ENCODE data around the gene CCDC167. TPM values are rescaled to one million over a fixed set of nuclear protein-coding genes. Genes with fewer than 3 reads are reported as not detected.
"Not testable (repeated sequence)": the region's sequence is repeated elsewhere in the genome, so short reads cannot be mapped to it uniquely, and the experiment has no call there.

Gene CCDC167
- total RNA-seq, 1 experiment from 2014 or later, result 71.3 TPM

DNA sequence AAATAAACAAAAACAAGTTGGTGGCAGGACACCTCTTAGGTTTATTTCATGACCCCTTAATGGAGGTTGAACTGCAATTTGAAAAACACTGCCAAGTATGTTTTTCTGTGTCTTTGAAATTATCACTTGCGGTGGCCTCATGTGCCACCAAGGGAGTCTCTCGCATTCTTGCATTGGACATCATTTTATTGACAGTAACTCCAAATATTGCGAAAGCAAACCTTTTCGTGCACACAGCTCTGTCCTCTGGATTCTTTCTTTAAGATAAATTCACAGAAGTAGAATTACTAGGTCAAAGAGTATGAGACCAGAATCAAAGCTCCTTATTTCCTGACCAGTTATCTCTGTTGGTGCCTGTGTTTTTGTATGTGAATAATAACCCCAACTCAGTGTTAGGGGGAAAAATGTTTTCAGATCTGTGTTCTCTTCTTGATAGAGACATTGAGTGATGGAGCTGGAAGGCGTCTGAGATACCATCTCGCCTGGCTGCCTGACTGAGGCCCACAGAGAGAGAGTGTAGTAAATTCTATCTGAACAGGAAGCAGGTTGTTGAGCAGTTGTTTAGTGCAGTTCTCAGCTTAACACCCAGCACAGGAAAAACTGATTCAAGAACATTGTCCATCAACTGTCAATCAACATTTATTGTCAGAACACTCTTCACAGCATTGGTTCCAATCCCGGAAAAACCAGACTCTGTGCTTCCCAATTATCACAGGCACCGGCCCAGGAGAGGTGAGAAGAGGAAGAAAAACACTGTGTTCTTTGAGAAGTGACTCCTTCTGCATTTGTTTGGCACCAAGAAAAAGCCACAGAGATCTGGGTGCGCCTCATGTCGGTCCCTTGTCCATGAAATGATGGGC lies 2.2 kb upstream of the CCDC167 start:
- no peak for DNase-seq
- no peaks in the 10 kb centered on the region for H3K27me3 ChIP-seq
- no peaks in the 10 kb centered on the region; the same call in 1 of the 2 replicates for H3K9me3 ChIP-seq

DNA sequence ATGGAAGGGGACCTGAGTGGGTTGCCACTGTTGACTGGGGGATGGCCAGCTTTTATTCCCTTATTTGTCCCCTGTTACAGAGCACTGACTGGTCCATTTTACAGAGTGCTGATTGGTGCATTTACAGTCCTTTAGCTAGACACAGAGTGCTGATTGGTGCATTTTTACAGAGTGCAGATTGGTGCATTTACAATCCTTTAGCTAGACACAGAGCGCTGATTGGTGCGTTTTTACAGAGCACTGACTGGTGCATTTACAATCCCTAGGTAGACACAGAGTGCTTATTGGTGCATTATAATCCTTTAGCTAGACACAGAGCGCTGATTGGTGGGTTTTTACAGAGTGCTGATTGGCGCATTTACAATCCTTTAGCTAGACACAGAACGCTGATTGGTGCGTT lies 1.2 kb upstream of the CCDC167 start:
- H3K9me3 ChIP-seq, result not testable (repeated sequence)

More for the DNA sequence above, 2.2 kb upstream of the CCDC167 start:
- Histone ChIP-seq H3K4me3 (no peak overlapping the region), H3K36me3 (no peaks in the 10 kb centered on the region)

DNA sequence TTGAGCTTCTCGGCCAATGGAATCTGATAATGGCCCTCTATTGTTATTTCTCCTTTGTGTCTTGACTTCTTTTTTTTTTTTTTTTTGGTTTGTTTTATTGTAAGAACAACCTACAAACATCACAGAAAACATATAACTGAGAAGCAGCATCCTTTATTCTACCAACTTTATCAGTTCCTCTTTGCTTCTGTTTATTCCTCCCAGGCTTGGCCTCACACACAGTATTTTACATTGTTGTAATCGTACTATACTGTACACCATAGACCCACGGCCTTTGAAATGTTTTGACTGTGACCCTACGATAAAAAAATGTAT lies 558 bp upstream of the CCDC167 start:
- H3K27me3 ChIP-seq, result no peaks in the 10 kb centered on the region
- no peak for DNase-seq
- H3K4me3 ChIP-seq, result peak overlapping the region; percentile 64
- H3K9me3 ChIP-seq, result no peaks in the 10 kb centered on the region; the same call in 1 of the 2 replicates
- no peaks in the 10 kb centered on the region for H3K36me3 ChIP-seq

More for the DNA sequence above, 1.2 kb upstream of the CCDC167 start:
- not testable (repeated sequence) for H3K27me3 ChIP-seq, H3K4me3 ChIP-seq, H3K36me3 ChIP-seq, DNase-seq

DNA sequence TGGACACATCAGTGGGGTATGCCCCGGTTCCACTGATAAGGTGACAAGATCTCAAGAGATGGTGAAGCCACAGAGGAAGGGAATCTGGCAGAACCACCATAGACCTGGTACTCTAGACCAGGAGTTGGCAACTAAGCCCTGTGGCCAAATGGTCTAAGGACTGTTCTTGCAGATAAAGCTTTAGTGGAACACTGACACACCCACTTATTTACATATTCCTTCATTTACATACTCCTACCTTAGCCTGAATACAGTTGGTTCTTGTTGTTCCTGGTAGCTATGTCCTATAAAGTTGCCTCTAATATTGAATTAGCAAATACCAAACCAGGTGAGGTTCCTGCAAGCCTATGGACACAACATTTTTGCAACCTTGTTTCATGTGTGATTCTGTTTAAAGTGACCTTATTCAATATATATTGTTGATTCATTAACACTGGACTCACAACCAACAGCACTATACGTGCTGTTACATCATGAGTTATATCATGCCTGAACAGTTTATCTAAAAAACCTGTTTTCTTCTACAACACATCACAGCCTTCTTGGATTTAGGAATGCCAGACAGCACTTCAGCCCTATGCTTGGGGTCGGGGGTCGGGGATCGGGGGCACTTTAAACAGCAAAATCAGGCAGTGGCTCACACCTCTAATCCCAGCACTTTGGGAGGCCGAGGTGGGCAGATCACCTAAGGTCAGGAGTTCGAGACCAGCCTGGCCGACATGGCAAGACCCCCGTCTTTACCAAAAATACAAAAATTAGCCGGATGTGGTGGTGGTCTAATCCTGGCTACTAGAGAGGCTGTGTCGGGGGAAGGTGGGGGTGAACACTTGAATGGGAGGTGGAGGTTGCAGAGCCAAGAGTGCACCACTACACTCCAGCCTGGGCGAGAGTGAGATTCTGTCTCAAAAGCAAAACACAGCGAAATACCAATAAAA lies 2.5 kb downstream of the CCDC167 start:
- no peak for DNase-seq
- Histone ChIP-seq H3K27me3 (no peaks in the 10 kb centered on the region), H3K4me3 (no peak overlapping the region), H3K9me3 (no peaks in the 10 kb centered on the region; the same call in 1 of the 2 replicates), H3K36me3 (no peaks in the 10 kb centered on the region)

DNA sequence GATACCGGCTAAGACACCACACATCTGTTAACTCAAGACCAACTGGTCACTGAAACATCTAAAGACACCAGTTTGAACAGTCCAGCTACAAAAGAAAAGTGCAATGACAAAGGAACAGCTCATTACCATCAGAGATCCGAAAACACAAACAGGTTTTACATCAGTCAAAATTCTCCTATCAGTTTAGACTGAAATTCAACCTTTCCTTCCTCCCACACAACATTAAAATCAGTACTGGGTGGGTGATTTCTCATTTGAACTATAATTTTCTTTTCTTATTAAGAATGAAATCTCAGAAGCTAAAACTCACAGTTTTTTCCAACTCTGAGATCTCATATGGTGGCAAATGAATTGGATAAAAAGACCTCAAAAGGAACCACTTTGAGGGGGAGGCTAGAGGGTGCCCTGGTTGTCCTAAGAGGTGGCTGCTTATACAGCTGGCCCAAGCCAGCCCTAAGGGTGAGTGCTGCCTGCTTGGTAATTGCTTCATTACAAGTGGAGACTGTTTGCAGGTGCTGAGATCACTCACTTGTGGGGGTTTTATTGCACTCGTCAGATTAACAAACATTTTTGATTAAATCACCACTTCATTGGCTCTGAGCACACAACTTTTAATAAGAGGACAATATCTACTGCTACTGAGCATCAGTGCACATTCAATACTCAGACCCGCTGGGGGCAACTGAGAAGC lies 4.3 kb downstream of the CCDC167 start:
- no peak overlapping the region for H3K4me3 ChIP-seq
- no peaks in the 10 kb centered on the region for H3K27me3 ChIP-seq
- H3K9me3 ChIP-seq, result no peaks in the 10 kb centered on the region; the same call in 1 of the 2 replicates
- H3K36me3 ChIP-seq, result no peaks in the 10 kb centered on the region
- no peak for DNase-seq

DNA sequence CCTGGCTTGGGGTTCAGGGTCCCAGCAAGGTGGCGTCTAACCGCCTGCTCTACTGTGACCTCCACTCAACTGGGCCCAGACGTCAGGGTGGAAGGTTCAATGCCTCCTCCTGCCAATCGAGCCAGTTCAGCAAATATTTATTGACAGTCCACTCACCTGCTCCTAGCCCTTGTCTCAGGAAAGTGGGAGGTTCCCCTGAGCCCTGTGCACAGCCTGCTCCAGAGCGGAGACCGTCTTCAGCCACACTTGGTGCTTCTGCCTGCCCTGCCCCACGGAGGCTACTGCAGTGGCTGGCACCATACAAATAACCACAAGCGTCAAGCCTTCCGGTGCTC lies 6.1 kb downstream of the CCDC167 start:
- H3K36me3 ChIP-seq, result no peaks in the 10 kb centered on the region
- no peaks in the 10 kb centered on the region for H3K9me3 ChIP-seq
- no peak overlapping the region for H3K4me3 ChIP-seq
- no peak for DNase-seq
- no peaks in the 10 kb centered on the region for H3K27me3 ChIP-seq

DNA sequence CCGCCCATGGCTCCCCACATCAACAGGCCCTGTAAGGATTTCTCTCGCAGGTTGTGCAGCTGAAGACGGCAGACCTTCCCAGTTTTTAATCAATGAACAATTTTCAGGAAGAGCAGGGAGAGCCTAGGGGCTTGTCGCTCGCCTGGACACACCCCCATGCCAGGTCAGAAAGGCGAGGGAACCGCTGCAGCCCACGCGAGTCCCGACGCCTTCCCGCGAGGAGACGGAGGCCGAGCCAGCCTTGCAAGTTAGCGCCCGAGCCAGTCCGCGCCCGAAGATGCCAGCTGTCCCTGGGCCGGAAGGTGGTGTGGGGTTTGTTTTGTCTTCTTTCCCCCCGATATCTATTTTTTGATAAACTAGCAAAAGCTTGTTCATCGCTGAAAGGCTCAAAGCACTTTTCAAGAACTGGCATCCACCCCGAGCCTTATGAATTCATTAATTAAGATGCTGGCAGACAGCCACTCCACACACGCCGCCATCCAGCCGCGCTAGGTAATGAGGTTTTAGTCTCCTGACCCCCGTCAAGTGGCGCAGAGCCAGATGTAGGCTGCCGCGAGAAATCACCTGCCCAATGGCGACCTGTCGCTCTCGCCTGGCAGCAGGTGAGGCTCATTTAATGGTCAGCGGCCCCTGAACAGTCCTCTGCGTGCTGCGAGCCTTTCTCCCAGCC lies 6.6 kb downstream of the CCDC167 start:
- no peaks in the 10 kb centered on the region for H3K9me3 ChIP-seq
- H3K36me3 ChIP-seq, result no peaks in the 10 kb centered on the region
- H3K27me3 ChIP-seq, result no peaks in the 10 kb centered on the region
- no peak for DNase-seq
- H3K4me3 ChIP-seq, result no peak overlapping the region

DNA sequence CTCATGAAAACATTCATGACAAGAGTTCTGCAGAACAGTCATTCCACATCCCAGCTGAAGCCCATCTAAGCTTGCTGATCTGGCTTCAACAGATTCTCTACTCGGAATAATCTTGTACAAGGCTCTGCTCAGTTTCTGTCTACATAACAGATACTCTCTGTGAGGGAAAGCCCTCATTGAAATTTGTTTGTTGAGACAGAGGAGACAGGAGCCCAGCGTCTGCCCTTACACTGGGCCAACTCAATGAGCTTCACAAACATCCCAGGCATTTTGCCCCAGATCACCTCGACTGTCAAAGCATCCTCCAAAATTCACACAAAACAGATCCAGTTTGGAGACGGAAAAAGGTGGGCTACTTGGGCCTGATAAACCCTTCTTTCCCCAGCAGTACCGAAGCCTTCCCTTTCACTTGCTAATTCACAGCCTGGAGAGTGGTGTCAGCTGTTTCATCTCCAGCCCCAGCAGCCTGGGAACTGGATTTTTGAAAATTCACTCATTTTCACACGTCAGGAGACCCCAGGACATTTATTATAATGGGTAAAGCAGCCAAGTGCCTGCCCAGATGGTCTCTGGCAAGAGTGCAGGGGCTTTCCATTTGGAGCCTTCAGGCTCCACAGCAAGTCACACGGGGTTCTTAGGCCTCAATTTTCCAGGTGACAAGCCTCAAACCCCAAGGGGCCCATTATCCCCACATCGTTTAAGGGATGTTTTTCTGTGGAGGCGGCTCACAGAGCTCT lies 7.3 kb downstream of the CCDC167 start:
- Histone ChIP-seq H3K27me3 (no peaks in the 10 kb centered on the region), H3K9me3 (no peaks in the 10 kb centered on the region), H3K4me3 (no peak overlapping the region), H3K36me3 (no peaks in the 10 kb centered on the region)
- no peak for DNase-seq

DNA sequence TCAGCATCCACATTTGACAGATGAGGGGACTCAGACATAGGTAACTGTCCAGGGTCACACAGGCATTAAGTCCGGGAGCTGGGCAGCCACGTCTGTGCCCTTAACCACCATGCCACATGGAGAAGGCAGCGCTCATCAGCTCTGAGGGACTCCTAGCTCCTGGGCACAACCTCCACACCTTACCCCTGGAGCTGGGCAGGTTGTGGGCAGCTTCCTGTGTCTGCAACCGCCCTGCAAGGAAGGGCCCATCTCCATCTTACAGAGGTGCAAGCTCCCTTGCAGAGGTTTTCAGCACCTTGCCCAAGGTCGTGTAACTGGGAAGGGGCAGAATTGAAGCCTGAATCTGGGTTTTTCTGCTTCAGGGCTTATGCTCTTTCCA lies 7.9 kb downstream of the CCDC167 start:
- no peak for DNase-seq
- Histone ChIP-seq H3K4me3 (no peak overlapping the region), H3K36me3 (no peaks in the 10 kb centered on the region), H3K9me3 (no peaks in the 10 kb centered on the region), H3K27me3 (no peaks in the 10 kb centered on the region)

DNA sequence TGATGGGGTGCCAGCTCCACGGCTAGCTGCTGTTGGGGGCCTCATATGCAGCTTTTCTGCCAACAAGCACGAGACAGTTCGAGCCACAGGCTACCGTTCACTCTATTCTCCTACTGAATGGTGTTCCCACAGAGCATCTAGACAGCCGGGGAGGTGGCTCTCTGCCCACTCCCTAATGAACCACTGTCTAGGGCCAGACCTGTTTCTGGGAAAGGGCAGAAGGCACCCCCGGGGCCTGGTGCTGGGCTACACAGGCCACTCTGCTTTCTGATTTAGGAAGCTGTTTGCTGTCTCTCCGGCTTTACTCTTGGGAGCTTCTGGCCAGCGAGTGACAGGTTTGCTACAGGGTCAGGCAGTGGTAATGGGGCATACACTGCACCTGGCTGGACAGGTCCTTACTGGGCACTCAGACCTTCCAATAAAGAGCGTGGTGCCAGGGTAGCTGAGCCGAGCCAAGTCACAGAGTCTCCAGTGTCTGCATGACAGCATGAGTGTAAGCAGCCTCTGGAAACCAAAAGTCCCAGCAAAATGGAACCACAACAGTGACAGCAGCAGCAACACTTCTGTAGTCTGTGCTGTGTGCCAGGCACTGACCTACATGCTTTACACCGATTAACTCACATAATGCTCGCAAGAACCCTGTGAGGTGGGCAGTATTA lies 8.4 kb downstream of the CCDC167 start:
- H3K4me3 ChIP-seq, result no peak overlapping the region
- no peak for DNase-seq
- H3K36me3 ChIP-seq, result no peaks in the 10 kb centered on the region
- H3K9me3 ChIP-seq, result no peaks in the 10 kb centered on the region
- no peaks in the 10 kb centered on the region for H3K27me3 ChIP-seq

DNA sequence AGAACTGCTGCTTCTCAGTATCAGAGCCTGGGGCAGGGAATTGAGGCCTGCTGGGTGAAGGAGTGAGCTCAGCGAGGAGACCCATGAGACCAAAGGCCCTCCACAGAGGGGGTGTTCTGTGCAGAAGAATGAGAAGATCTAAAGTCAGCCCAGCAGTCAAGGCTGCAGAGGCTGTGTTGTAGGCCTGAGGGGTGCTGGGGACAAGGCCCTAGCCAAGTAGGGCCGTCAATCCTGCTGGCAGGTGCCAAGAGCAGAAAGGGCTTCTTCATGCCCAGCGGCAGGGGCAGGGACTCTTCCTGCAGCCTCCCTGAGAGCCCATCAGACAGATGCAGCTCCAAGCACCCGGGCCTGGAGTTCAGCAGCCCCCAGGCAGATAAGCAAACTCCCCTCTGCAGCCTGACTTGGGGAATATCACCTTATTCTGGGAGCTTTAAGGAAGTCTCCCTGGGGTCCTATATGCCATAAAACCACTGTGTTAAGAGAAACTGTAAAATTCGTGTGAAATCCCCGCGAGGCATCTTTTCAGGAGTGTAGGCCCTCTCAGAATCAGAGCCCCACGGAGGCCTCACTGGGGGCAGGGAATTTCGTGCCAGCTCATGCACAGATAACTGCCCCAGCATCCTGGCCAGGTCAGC lies 9.0 kb downstream of the CCDC167 start:
- no peaks in the 10 kb centered on the region for H3K9me3 ChIP-seq
- DNase-seq, result no peak
- no peaks in the 10 kb centered on the region for H3K36me3 ChIP-seq

DNA sequence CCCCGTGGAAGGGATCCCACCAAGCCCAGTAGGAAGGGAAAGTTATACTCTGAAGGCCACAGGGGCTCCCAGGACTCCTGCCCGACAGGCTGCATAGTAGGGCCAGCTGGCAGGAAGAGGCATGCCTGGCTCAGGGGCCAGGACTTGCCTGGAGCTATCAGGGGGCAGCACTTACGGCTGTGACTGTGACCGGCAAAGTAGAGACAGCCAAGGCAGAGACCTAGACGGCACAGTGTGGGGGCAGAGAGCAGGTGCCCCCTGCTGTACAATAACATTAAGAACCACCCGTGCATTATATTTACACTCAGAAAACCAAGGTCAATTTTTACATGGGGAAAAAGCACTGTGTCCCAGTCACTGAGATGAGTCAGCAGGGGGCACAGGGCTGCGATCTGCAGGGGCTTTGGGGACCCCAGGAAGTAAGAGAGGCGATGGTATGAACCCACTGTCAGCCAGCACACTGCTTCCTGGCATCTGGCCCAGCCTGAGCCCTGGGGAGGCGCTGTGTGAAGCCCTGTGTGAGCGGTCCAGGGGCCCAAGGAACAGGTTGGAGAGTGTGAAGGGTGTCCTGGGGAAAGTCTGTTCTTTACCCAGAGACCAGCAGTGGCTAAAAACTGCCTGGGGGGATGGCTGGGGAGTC lies 9.9 kb downstream of the CCDC167 start:
- no peaks in the 10 kb centered on the region for H3K9me3 ChIP-seq
- H3K27me3 ChIP-seq, result no peaks in the 10 kb centered on the region
- H3K36me3 ChIP-seq, result no peaks in the 10 kb centered on the region
- no peak overlapping the region for H3K4me3 ChIP-seq
- no peak for DNase-seq

More for the DNA sequence above, 9.0 kb downstream of the CCDC167 start:
- Histone ChIP-seq H3K4me3 (no peak overlapping the region), H3K27me3 (no peaks in the 10 kb centered on the region)

DNA sequence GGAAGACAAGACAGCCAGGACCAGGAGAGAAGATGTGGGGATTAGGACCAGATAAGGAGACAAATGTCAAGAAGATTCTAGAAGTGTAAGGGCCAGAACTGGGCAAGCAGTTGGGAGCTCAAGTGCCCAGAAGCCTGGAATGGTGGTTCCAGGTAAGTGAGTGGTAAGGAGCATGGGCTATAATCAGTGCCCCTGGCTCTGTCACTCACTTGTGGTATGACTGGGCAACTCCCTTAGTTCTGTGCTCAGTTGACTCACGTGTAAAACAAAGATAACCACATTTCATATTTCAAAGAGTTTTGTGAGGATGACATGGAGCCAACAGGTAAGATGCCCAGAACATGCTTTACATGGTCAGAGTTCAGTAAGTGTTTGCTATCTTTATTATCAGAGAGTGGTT lies 11.2 kb downstream of the CCDC167 start:
- DNase-seq, result no peak
- Histone ChIP-seq H3K27me3 (no peaks in the 10 kb centered on the region), H3K4me3 (no peak overlapping the region), H3K9me3 (no peaks in the 10 kb centered on the region), H3K36me3 (peaks cover 2% of the 10 kb centered on the region; the same call in 1 of the 2 replicates)

DNA sequence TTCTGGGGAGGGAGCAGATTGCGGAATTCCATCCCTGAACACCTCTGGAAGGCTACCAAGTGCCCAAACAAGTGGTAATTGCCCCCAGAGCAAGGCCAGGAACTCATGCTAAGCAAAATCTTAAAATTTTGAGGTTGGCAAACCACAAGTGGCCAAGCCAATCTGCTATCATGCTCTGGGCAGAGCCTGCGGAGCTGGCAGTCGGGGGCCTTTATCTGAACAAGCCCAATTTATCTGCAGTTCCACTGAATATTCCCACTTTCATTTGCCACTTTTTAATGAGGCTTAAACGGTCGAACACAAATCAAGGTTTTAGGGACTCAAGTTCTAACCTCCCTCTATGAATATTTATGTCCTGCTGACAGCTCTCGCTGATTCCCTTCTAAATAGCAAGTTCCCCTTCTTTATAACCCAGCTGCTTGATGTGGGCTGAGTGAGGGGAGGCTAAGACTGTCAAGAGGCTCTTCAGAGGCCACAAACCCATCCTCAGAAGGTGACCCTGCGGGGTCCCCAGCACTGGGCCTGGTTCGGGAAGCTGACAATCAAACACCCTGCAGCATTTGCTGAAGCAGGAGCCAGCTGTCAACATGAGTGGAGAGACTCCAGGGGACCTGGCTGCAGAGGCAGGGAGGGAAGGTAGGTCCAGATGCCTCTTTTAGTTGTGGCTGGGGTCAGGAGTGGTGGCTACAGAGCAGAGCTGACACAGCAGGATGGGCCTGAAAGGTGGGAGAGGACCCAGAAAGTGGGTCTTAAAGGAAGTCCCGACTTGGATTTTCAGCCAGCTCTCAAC lies 11.9 kb downstream of the CCDC167 start:
- no peak overlapping the region for H3K4me3 ChIP-seq
- H3K36me3 ChIP-seq, result peaks cover 4% of the 10 kb centered on the region; the same call in 1 of the 2 replicates
- H3K27me3 ChIP-seq, result no peaks in the 10 kb centered on the region
- no peaks in the 10 kb centered on the region for H3K9me3 ChIP-seq
- DNase-seq, result no peak

Measured in MG63 (cell line).